GM13977 (cell line): ENCODE data around the gene CPNE5.

Source experiments
- DNase-seq: peaks from one replicate; pipeline ENCODE4 v3.0.0; 2012; ENCODE audit warnings: low spot score
- CTCF ChIP-seq: IDR thresholded peaks from 2 replicates; pipeline ENCODE4 v1.5.1; 2012; ENCODE audit warnings: mild to moderate bottlenecking, control low read depth; ENCODE audit not compliant: insufficient read depth; ENCODE audit errors: extremely low read depth, missing control alignments
- in situ Hi-C: fragments of 300-500 bp; cut with MboI; formaldehyde crosslinking; loops from one replicate; pipeline ENCODE4 v1.12.0; 2022; ENCODE audit warnings: low sequenced_read_pairs, low pct_unique_long_range_greater_than_20kb, mixed read lengths, inconsistent platforms; ENCODE audit not compliant: unreplicated experiment

Gene CPNE5

GRCh38 chr6:36730424-36731380 lies 108.5 kb downstream of the CPNE5 start:
- DNase-seq: no peak
- in situ Hi-C loops: no loop called here
- TF ChIP-seq CTCF: no peak

GRCh38 chr6:36729161-36729524 lies 110.1 kb downstream of the CPNE5 start:
- no peak for TF ChIP-seq CTCF
- in situ Hi-C loops: no loop called here
- no peak for DNase-seq

- in situ Hi-C loops: no loop called here
- DNase-seq: no peak
- TF ChIP-seq CTCF: no peak
Measured at GRCh38 chr6:36728289-36729160, 110.7 kb downstream of the CPNE5 start.

- no peak for DNase-seq
- in situ Hi-C loops: no loop called here
- no peak for TF ChIP-seq CTCF
Measured at GRCh38 chr6:36727505-36728021, 111.7 kb downstream of the CPNE5 start.

- in situ Hi-C loops: no loop called here
- no peak for TF ChIP-seq CTCF
- no peak for DNase-seq
Measured at GRCh38 chr6:36725581-36725980, 113.7 kb downstream of the CPNE5 start.
